SK-N-MC (cell line): ENCODE results near the gene ZMIZ2.

Experiments used
- EZH2 ChIP-seq: fragments of 200-600 bp; sonication (generic); IDR thresholded peaks from one replicate; pipeline ENCODE4 v1.6.1; 2017; ENCODE audit warnings: antibody characterized with exemption
- FOXP2 ChIP-seq: optimal IDR thresholded peaks from 2 replicates; pipeline ENCODE3; 2011; ENCODE audit warnings: mild to moderate bottlenecking, moderate library complexity; ENCODE audit not compliant: insufficient read depth; ENCODE audit errors: extremely low read length, control extremely low read depth
- POLR2AphosphoS5 ChIP-seq: IDR thresholded peaks from 2 replicates; pipeline ENCODE4 v1.6.1; 2012; ENCODE audit warnings: mild to moderate bottlenecking, low read depth, low read length, borderline replicate concordance

GRCh38 chr7:44757311-44757710 is 8.7 kb downstream of the ZMIZ2 start:
- TF ChIP-seq POLR2AphosphoS5 (no peak), EZH2 (no peak), FOXP2 (no peak)
